Activated CD8-positive, alpha-beta memory T cell treated with anti-CD3 and anti-CD28 coated beads for 1 hour (primary cell): ENCODE data around the gene RIMBP2.

ENCODE experiments used
- DNase-seq, 2 donors: peaks; one replicate each; pipeline ENCODE4 v3.0.0-alpha.2; 2020; ENCODE audit warnings: low read depth in 1 of 2; ENCODE audit errors: extremely low read depth in 1 of 2

RIMBP2 gene

GRCh38 chr12:130454296-130454695 is 261.8 kb downstream of the RIMBP2 start:
- no peak for DNase-seq

DNA sequence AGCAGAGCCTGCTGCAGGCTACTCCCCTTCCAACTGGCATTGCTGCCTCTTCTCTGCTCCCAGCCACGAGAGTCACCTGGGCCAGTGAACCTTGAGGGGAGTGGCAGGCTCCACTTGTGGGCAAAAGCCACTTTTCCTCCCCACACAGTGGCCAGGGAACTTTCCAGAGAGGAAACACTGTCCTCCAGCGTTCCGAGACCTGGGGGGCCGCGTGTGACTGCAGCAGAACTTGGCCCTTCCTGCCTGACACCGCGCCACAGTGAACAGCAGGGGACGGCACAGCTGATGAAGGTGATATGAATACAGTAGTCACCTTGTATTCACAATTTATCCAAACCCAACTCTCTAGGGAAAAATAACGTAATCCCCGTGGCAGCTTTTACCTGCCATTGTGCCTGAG is 263.6 kb downstream of the RIMBP2 start:
- DNase-seq, result no peak

DNA sequence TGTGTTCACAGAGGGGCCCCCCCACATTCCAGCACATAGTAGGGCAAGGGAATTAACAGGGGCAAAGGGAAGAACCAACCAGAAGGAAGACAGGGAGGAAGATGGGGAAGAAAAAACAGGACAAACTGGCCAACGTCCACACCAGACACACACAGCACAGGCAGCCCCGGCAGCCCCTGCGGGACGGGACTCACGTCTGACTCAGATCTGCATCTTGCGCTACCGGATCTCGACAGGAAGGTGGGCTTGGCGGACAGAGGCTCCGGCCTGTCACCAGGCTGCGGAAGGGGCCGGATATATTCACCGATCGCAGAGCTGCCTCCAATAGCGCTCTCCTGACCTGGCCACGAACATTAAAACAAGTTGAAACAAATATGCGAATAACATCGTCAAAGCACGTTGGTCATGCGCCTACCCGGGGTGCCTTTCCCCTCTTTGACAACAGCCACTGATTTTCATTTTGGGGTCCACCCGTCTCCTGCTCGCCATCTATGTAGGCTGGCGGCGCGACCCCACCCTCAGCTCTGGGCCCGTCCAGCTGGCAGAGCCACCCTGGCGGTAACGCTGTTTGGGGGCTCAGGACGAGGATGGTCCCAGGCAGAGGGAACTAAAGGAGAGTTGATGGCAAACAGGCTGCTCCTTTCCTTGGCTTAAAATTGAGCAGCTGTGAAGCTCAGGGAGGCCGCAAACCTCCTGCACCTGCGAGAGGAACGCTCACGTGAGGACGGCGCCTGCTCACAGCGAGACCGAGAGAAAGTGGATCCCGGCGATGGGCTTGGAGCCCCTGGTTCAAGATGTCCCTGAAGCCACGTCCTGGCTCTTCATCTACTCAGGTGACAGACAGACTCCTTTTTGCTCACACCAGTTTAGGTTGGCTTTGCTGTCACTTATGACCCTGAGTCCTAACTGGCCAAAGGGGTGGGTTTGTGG is 264.8 kb downstream of the RIMBP2 start:
- no peak for DNase-seq

GRCh38 chr12:130449291-130449690 is 266.8 kb downstream of the RIMBP2 start:
- DNase-seq, result no peak

DNA sequence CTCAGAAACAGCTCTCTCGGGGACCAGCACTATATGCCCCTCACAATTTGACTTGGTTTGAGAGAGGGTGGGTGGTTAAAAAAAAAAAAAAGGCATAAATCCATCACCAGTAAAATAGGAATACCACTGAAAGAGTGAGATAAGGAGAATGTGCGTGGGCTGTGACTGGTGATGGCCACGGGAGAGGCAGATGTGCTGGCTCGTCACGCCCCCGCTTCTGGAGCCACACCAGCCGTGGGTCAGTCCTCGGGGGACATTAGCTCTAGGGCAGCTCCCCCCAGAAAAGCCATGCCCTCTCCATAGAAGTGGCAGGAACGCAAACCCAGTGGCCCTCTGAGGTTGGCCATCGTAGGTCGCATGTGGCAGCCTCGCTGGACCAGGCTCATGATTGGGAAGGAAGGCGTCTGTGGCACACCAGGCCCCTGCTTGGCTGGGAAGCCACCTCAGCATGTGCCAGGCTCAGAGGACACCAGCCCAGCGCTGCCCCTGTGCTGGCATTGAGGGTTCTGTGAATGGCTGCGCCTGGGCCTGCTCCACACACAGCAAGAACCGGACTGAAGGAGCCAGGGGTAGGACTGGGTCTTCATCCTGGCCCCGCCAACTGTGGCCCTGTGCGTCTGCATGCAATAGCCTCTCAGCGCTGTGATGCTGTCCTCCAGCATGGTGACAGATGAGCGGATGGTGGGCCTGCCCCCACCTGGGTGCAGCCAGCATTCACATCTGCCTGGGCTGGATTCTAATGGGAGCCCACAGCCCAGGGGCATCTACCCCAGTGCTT is 267.9 kb downstream of the RIMBP2 start:
- DNase-seq, result no peak

DNA sequence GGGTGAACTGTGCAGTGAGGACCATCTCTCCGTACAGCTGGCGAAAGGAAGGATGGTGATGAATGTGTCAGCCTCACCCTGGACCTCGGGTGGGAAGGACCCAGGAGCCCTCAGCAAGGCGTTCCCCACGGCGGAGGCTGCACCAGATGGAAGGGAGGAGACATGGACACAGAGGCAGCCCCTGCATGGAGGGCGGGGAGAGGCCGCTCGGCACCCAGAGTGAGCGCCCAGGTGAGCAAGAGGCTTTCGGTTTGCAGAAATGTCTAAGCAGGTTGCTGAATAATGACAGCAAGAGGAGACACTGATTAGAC is 268.5 kb downstream of the RIMBP2 start:
- no peak for DNase-seq

GRCh38 chr12:130446846-130447654 is 269.0 kb downstream of the RIMBP2 start:
- no peak for DNase-seq

- DNase-seq, result no peak
These were observed 271.1 kb downstream of the RIMBP2 start for GRCh38 chr12:130444986-130445385.

DNA sequence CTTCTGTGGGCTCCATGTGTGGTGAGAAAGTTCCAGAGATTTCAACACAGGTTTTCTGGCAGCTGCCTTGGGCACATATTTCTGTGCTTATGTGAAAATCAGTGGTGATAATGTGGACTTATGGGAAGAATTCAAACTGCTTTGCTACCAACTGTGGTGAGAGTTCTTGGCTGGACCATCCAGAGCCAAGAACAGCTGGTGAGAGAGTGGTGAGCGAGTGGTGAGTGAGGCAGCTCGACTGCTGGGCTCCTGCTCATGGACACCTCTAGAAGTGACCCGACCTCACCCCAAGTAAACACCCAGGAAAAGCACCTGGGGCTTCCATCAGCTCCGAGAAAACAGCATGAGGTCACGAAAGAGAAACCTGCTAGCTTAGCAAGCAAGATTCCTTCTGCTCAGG is 272.0 kb downstream of the RIMBP2 start:
- DNase-seq, result no peak

- DNase-seq, result no peak
These were observed 274.0 kb downstream of the RIMBP2 start for GRCh38 chr12:130441771-130442760.

DNA sequence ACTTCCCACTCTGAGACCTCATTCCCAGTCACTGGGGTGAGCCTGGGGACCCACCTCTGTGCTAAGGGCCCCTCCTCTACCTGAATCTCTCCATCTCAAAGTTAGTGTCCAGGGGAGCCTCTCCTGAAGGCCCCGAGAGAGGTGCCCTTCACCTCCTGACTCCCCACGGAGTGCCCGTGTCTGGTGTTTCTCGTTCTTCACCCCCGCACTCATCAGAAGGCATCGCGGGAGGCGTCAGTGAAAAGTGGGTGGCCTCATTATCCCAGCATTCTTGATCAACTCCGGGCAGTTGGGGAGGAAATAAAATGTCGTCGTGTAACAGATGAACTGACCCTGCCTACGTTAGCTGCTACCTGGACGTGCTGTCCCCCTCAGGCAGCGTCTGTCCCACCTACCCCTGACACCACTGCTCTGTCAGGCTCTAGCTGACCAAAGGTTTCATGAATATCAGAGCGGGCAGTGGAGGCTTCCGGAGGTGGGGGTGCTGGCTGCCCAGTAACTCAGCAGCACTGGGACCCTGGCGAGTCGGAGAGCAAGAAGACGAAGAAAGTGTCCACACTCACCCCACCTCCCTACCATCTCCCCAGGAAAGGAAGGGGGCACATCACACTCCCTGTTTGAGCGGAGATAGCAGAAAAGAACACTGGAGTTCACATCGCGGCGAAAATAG is 275.6 kb downstream of the RIMBP2 start:
- no peak for DNase-seq

DNA sequence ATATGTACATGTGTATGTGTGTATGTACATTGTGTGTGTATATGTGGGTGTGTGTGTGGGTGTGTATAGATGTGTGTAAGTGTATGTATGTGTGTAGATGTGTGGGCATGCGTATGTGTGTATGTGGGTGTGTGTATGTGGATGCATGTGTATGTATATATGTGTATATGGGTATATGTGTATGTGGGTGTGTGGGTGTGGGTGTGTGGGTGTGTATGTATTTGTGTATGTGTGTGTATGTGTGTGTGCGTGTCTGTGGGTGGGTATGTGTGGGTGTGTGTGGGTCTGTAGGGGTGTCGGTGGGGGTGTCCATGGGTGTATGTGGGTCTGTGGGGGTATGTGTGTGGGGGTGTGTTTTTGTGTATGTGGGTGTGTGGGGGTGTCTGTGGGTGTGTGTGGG is 276.8 kb downstream of the RIMBP2 start:
- DNase-seq, result no peak

GRCh38 chr12:130438711-130439110 is 277.4 kb downstream of the RIMBP2 start:
- DNase-seq, result no peak

DNA sequence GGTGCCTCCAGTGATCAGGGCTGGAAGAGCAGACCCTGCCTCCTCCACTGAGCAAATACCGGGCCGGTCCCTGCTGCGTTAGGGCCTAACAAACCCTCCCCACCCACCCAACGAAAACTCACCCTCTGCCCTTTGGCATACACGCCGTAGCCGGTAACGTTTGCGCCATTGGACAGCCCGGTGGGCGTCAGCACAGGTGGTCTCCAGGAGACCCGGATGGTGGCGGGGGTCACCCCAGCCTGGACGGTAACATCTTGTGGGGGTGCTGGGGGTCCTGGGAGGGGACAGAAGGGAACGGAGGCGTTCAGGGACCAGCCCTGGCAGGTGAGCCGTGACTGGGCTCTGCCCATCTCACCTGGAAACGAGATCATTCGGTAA is 277.9 kb downstream of the RIMBP2 start:
- DNase-seq, result no peak

DNA sequence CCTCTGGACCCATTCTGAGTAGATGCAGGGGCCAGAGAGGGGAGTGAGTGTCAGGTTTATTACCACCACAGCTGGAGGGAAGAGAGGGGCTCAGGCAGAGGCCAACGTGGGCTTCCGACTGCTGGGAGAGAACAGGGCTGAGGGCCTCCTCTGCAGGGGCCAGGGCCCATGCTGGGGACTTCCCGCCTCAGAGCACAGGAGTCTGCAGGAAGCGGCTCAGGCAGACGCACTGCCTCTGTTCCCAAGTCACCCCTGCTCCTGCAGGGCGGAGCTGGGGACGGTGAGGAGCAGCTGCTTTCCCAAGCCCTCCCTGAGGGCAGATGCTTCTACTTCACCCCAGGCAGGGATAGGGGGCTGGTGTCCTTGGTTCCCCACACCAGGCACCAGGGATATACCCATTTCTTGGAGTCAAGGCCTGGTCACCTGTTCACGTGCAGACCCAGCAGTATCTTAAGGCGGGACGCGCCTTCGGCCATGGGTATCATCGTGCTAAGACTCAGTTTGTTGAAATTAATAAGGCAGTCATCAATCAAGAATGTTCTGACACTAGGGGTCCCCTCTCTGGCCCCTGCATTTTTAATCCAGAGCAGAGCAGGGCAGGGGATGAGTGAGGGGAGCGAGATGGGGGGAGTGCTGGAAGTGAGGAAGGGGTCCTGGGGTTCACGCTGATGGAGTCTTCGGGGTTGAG is 278.4 kb downstream of the RIMBP2 start:
- no peak for DNase-seq

GRCh38 chr12:130436741-130437501 is 279.2 kb downstream of the RIMBP2 start:
- DNase-seq, result no peak

- no peak for DNase-seq
These were observed 280.3 kb downstream of the RIMBP2 start for GRCh38 chr12:130435826-130436225.

- DNase-seq, result no peak
These were observed 280.8 kb downstream of the RIMBP2 start for GRCh38 chr12:130435331-130435730.
